ENCODE measurements around the gene PLA2G6. TPM values are rescaled to one million over a fixed set of nuclear protein-coding genes. Genes with fewer than 3 reads are reported as not detected.

Gene PLA2G6
- total RNA-seq, 1 experiment from 2014 or later = 29.9 TPM

DNA sequence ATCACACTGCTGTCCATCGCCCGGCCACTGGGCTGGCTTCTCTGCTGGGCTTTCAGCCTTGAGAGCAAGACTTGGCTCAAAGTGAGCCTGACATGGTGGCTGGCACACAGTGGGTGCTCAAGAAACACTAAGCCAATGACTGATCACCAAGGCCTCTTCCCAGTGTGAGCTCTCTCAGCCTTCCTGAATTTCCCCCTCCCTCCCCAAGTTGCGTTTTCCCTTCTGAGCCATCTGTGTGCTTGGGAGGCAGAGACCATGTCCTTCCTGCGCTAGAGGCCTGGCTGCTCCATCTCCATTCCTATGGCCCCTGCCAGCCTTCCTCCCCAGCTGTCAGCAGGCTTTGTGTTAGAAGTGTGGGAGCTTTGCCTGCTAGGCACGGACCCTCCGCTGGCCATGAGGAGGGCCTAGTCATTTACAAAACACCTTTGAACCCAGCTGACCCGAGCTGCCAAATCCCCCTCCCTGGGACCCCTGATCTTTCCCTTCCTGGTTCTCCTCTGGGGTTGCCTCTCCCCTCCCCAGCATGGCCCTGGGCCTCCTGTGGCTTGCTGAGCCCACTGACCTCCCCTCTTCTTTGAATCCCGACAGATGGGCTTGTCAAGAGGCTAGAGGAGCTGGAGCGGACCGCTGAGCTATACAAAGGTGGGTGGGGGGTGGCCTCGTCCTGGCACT is 111.2 kb downstream of the PLA2G6 start:
- no peak for DNase-seq (ENCODE audit: low spot score)
- peaks cover 2% of the 10 kb centered on the region; the same call in 1 of the 2 replicates for H3K4me1 Mint-ChIP-seq

DNA sequence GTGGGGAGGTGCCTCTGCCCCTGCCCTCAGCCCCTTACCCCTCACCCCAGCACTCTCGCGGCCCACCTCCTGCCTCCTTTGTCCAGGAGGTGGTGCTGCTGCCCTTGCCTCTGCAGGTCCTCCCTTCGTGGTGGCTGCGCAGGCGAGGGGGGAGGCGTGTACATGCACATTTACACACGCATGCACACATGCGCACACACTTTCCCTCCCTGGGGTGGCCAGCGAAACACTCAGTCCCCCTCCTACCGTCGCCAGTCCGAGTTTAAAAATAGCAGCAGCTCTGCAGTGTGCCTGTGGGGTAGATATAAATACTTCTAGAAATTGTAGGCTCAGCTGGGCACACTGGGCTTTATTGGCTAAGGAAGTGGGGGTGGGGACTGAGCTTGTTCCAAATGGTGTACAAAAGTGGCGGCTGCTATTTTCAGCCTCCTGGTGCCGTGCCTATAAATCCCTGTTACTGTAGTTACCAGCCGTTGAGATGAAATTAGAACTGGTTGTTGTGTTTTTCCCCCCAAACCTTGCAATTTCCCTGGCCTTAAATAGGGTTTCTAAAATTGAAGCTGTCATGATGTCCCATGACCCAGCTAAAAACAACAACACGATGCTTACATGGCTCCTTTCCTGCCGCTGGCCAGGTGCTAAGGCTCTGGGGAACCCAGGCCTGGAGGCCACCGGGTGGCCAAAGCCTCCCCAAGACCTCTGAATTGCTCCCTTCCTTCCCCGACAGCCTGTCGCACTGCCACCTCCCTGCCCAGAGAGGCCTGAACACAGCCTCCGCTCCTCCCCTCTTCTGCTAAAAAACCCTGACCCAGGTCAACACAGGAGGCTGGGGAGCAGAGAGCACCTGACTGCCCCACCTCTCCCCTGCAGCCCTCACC is 112.0 kb downstream of the PLA2G6 start:
- no peak overlapping the region for H3K4me3 Mint-ChIP-seq
- POLR2A ChIA-PET = interaction anchor here (1.1 kb wide), 2 partner anchors 12 to 113 kb away, joined by 3 to 4 read pairs; partner anchors contain the start of gene PICK1

More for the DNA sequence above, 111.2 kb downstream of the PLA2G6 start:
- ATAC-seq = no peak
- Mint-ChIP-seq H3K4me3 (no peak overlapping the region), H3K27ac (peak overlapping the region; percentile 45; the same call in 1 of the 2 replicates), H3K9me3 (no peaks in the 10 kb centered on the region), H3K27me3 (ENCODE audit: low read depth) (no peaks in the 10 kb centered on the region), H3K36me3 (peaks cover 13% of the 10 kb centered on the region)
- ChIA-PET POLR2A (no interaction called here), CTCF (interaction anchor here (4.3 to 6.4 kb wide), 2 partner anchors 18 to 29 kb away, joined by 42 to 44 read pairs; no protein-coding TSS in a partner anchor)
- TF ChIP-seq MYBL2 (CRISPR knock-in tag; IDR thresholded peaks at IDR 0.05) (no peak), SMAD4 (CRISPR knock-in tag; IDR thresholded peaks at IDR 0.05) (no peak), CBFB (CRISPR knock-in tag; IDR thresholded peaks at IDR 0.05; ENCODE audit: low read depth) (no peak)

DNA sequence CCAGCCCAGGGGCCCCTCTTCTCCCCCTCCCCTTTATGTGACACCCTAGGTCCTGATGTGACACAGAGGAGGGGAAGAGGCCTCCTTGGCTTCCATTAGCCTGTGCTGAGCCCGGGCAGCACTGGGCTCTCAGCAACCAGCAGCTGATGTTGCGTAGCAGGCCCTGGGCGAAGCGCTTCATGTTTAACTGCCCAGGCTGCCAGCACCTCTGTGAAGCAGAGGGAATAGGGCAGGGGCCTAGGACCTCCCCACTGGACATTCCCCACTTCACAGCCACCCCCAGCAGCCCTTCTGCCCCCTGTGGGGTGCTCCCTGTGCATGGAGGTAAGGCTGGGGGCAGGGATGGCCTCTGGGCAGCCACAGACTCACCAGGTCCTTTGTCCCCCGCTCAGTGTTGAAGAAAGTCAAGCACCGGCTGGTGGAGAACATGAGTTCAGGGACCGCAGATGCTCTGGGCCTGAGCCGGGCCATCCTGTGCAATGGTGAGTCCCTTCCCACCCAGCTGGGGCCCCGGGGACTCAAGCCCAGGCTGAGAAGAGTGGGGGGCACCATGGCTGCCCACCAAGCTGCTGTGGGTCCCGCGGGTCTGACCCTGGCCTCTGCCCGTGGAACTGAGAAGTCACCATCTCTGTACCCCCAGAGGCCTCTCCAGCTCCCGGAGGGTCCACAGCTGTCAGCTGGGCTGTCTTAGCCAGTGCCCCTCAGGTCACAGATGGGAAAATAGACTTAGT is 112.8 kb downstream of the PLA2G6 start:
- no peak overlapping the region for H3K4me3 Mint-ChIP-seq
- ATAC-seq = no peak
- no peak overlapping the region for H3K27ac Mint-ChIP-seq
- ChIA-PET POLR2A (interaction anchor here (1.1 kb wide), 3 partner anchors 12 to 113 kb away, joined by 3 to 5 read pairs (median 4); partner anchors contain the start of gene PICK1), CTCF (interaction anchor here (0.9 to 6.4 kb wide), 6 partner anchors 12 to 164 kb away, joined by 3 to 44 read pairs (median 8); no protein-coding TSS in a partner anchor)
- H3K4me1 Mint-ChIP-seq = no peaks in the 10 kb centered on the region
- peaks cover 15% of the 10 kb centered on the region for H3K36me3 Mint-ChIP-seq
- DNase-seq (ENCODE audit: low spot score) = no peak
- no peaks in the 10 kb centered on the region for H3K27me3 Mint-ChIP-seq (ENCODE audit: low read depth)
- H3K9me3 Mint-ChIP-seq = no peaks in the 10 kb centered on the region
- TF ChIP-seq ELF4 (CRISPR knock-in tag; IDR thresholded peaks at IDR 0.05; ENCODE audit: low read depth) (no peak), OVOL2 (CRISPR knock-in tag; IDR thresholded peaks at IDR 0.05; ENCODE audit: borderline replicate concordance) (no peak), GABPB1 (CRISPR knock-in tag; IDR thresholded peaks at IDR 0.05) (no peak), NFYB (CRISPR knock-in tag; conservative IDR thresholded peaks at IDR 0.05; ENCODE audit: low read depth) (no peak), ZNF232 (CRISPR knock-in tag; IDR thresholded peaks at IDR 0.05) (no peak), RORB (CRISPR knock-in tag; IDR thresholded peaks at IDR 0.05) (no peak), ZNF219 (CRISPR knock-in tag; IDR thresholded peaks at IDR 0.05; ENCODE audit: borderline replicate concordance) (no peak)
- TF ChIP-seq, protein P1, sequence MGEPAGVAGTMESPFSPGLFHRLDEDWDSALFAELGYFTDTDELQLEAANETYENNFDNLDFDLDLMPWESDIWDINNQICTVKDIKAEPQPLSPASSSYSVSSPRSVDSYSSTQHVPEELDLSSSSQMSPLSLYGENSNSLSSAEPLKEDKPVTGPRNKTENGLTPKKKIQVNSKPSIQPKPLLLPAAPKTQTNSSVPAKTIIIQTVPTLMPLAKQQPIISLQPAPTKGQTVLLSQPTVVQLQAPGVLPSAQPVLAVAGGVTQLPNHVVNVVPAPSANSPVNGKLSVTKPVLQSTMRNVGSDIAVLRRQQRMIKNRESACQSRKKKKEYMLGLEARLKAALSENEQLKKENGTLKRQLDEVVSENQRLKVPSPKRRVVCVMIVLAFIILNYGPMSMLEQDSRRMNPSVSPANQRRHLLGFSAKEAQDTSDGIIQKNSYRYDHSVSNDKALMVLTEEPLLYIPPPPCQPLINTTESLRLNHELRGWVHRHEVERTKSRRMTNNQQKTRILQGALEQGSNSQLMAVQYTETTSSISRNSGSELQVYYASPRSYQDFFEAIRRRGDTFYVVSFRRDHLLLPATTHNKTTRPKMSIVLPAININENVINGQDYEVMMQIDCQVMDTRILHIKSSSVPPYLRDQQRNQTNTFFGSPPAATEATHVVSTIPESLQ (CRISPR knock-in tag; IDR thresholded peaks at IDR 0.05) = no peak
- TF ChIP-seq, protein P2, sequence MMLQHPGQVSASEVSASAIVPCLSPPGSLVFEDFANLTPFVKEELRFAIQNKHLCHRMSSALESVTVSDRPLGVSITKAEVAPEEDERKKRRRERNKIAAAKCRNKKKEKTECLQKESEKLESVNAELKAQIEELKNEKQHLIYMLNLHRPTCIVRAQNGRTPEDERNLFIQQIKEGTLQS (CRISPR knock-in tag; conservative IDR thresholded peaks at IDR 0.05) = no peak
- TF ChIP-seq, protein P3, sequence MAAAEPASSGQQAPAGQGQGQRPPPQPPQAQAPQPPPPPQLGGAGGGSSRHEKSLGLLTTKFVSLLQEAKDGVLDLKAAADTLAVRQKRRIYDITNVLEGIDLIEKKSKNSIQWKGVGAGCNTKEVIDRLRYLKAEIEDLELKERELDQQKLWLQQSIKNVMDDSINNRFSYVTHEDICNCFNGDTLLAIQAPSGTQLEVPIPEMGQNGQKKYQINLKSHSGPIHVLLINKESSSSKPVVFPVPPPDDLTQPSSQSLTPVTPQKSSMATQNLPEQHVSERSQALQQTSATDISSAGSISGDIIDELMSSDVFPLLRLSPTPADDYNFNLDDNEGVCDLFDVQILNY (CRISPR knock-in tag; IDR thresholded peaks at IDR 0.05) = no peak
- TF ChIP-seq, protein P4, sequence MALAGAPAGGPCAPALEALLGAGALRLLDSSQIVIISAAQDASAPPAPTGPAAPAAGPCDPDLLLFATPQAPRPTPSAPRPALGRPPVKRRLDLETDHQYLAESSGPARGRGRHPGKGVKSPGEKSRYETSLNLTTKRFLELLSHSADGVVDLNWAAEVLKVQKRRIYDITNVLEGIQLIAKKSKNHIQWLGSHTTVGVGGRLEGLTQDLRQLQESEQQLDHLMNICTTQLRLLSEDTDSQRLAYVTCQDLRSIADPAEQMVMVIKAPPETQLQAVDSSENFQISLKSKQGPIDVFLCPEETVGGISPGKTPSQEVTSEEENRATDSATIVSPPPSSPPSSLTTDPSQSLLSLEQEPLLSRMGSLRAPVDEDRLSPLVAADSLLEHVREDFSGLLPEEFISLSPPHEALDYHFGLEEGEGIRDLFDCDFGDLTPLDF (CRISPR knock-in tag; IDR thresholded peaks at IDR 0.05) = no peak
- TF ChIP-seq, protein P5, sequence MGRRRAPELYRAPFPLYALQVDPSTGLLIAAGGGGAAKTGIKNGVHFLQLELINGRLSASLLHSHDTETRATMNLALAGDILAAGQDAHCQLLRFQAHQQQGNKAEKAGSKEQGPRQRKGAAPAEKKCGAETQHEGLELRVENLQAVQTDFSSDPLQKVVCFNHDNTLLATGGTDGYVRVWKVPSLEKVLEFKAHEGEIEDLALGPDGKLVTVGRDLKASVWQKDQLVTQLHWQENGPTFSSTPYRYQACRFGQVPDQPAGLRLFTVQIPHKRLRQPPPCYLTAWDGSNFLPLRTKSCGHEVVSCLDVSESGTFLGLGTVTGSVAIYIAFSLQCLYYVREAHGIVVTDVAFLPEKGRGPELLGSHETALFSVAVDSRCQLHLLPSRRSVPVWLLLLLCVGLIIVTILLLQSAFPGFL (CRISPR knock-in tag; IDR thresholded peaks at IDR 0.05; ENCODE audit: borderline replicate concordance) = no peak

More for the DNA sequence above, 112.0 kb downstream of the PLA2G6 start:
- H3K27me3 Mint-ChIP-seq (ENCODE audit: low read depth) = no peaks in the 10 kb centered on the region
- DNase-seq (ENCODE audit: low spot score) (peak; percentile 58), ATAC-seq (peak; percentile 66)
- TF ChIP-seq, protein P6, sequence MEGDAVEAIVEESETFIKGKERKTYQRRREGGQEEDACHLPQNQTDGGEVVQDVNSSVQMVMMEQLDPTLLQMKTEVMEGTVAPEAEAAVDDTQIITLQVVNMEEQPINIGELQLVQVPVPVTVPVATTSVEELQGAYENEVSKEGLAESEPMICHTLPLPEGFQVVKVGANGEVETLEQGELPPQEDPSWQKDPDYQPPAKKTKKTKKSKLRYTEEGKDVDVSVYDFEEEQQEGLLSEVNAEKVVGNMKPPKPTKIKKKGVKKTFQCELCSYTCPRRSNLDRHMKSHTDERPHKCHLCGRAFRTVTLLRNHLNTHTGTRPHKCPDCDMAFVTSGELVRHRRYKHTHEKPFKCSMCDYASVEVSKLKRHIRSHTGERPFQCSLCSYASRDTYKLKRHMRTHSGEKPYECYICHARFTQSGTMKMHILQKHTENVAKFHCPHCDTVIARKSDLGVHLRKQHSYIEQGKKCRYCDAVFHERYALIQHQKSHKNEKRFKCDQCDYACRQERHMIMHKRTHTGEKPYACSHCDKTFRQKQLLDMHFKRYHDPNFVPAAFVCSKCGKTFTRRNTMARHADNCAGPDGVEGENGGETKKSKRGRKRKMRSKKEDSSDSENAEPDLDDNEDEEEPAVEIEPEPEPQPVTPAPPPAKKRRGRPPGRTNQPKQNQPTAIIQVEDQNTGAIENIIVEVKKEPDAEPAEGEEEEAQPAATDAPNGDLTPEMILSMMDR (IDR thresholded peaks at IDR 0.05) = peak; percentile 25; the same call in 1 of the 2 replicates
- TF ChIP-seq HMGA2 (CRISPR knock-in tag; IDR thresholded peaks at IDR 0.05) (no peak), RORB (CRISPR knock-in tag; IDR thresholded peaks at IDR 0.05) (no peak), GRHL2 (CRISPR knock-in tag; IDR thresholded peaks at IDR 0.05; ENCODE audit: insufficient replicate concordance, severe bottlenecking) (no peak), SOX15 (CRISPR knock-in tag; IDR thresholded peaks at IDR 0.05) (no peak), ZNF423 (CRISPR knock-in tag; IDR thresholded peaks at IDR 0.05) (no peak)
- TF ChIP-seq, protein P7, sequence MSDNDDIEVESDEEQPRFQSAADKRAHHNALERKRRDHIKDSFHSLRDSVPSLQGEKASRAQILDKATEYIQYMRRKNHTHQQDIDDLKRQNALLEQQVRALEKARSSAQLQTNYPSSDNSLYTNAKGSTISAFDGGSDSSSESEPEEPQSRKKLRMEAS (CRISPR knock-in tag; IDR thresholded peaks at IDR 0.05) = no peak
- H3K36me3 Mint-ChIP-seq = peaks cover 15% of the 10 kb centered on the region
- H3K4me1 Mint-ChIP-seq = peaks cover 2% of the 10 kb centered on the region; the same call in 1 of the 2 replicates
- no peaks in the 10 kb centered on the region for H3K9me3 Mint-ChIP-seq
- H3K27ac Mint-ChIP-seq = peak overlapping the region; percentile 45; the same call in 1 of the 2 replicates
- CTCF ChIA-PET = interaction anchor here (0.9 to 6.4 kb wide), 4 partner anchors 11 to 34 kb away, joined by 3 to 44 read pairs (median 26); no protein-coding TSS in a partner anchor
